Epithelial cell of esophagus (primary cell): ENCODE data around the gene PSTK.

Experiments
- DNase-seq: peaks from one replicate; pipeline ENCODE4 v3.0.0; 2010; ENCODE audit warnings: low read depth
- H3K4me3 ChIP-seq: 2 replicates; pipeline ENCODE4 v1.5.1; 2011; ENCODE audit warnings: mild to moderate bottlenecking, low read length, control low read depth
- CTCF ChIP-seq: IDR thresholded peaks from 2 replicates; pipeline ENCODE4 v1.5.1; 2011; ENCODE audit warnings: low read depth, mild to moderate bottlenecking, low read length, control low read depth, inconsistent platforms; ENCODE audit not compliant: insufficient read depth; ENCODE audit errors: missing control alignments

The PSTK gene

DNA sequence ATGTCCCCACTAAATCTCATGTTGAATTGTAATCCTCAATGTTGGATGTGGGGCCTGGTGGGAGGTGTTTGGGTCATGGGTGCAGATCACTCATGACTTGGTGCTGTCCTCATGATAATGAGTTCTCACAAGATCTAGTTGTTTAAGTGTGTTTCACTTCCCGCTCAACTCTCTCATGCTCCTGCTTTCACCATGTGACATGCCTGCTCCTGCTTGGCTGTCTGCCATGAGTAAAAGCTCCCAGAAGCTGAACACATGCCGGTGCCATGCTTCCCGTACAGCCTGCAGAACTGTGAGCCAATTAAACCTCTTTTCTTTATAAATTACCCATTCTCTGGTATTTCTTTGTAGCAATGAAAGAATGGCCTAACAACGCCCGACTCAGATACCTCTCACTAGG, 6.2 kb upstream of the PSTK start:
- no peak for DNase-seq
- no peak for TF ChIP-seq CTCF
- H3K4me3 ChIP-seq = no peak overlapping the region

DNA sequence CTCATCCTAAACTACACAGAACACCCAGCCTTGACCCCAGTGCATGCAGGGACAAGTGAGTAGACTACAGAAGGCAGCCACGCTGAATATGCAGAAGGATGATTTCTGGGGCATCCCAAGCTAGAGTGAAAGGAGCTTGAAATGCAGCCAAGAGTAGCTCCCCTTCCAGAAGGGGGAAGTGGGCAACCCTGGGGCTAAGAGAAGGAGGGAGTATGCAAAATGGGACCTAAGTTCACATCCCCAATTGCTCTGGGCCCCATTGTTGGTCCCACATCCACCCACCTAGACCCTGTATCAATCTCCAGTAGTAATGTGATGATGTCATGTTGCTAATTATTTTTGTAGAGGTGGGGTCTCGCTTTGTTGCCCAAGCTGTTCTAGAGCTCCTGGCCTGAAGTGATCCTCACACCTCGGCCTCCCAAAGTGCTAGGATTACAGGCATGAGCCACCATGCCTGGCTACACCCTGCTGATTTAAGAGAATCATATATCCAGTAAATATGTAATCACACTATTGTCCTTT, 5.6 kb upstream of the PSTK start:
- DNase-seq = no peak
- H3K4me3 ChIP-seq = no peak overlapping the region
- TF ChIP-seq CTCF = no peak

DNA sequence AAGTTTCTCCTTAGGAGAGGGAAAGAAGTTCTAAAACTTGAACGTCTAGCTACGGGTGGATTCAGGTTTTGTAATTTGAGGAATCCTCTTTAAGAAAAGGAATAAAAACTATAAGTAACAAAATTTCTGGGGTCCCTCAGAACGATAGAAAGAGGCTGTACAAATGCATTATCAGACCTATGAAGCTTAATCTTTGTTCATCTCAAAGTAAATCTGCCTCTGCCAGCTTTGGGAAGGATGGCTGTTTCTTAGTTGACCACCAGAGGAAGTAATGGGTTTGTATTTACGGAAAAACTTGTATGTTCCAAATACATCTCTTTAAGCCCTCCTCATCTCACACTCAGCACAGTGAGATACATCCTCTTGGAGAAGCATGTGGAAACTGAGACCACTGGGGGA, 864 bp downstream of the PSTK start:
- TF ChIP-seq CTCF = peak; percentile 44
- peak overlapping the region; percentile 75 for H3K4me3 ChIP-seq
- peak; percentile 37 for DNase-seq

- TF ChIP-seq CTCF = no peak
- no peak for DNase-seq
- no peak overlapping the region for H3K4me3 ChIP-seq
Measured at GRCh38 chr10:122983898-122984297, 3.7 kb downstream of the PSTK start.

GRCh38 chr10:122984708-122985107, 4.5 kb downstream of the PSTK start:
- TF ChIP-seq CTCF = no peak
- DNase-seq = no peak
- no peak overlapping the region for H3K4me3 ChIP-seq

GRCh38 chr10:122986335-122986734, 6.1 kb downstream of the PSTK start:
- TF ChIP-seq CTCF = no peak
- no peak for DNase-seq
- H3K4me3 ChIP-seq = no peak overlapping the region

DNA sequence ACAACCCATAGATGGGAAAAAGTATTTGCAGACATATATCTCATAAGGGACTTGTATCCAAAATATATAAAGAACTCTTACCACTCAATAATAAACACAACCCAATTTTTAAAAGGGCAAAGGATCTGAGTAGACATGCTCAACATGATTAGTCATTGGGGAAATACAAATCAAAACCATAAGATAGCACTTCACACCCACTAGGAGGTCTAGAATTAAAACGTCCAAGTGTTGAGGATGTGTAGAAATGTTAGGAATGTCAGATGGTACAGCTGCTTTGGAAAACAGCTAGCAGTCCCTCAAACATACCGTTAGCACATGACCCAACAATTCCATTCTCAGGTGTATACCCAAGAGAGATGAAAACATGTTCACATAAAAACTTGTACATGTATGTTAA, 8.3 kb downstream of the PSTK start:
- H3K4me3 ChIP-seq = no peak overlapping the region
- no peak for TF ChIP-seq CTCF
- DNase-seq = no peak
